Amniotic stem cell (primary cell): ENCODE measurements around the gene WTAP.
"Not testable (repeated sequence)": the region's sequence is repeated elsewhere in the genome, so short reads cannot be mapped to it uniquely, and the experiment has no call there.

Experiments
- DNase-seq: peaks from one replicate; lab custom pipeline; 2025; lab: John Stamatoyannopoulos, UW

WTAP gene

GRCh38 chr6:159762681-159763293 is 35.5 kb downstream of the WTAP start:
- DNase-seq: no peak

- DNase-seq: no peak
Measured at GRCh38 chr6:159766906-159767305, 39.6 kb downstream of the WTAP start.

DNA sequence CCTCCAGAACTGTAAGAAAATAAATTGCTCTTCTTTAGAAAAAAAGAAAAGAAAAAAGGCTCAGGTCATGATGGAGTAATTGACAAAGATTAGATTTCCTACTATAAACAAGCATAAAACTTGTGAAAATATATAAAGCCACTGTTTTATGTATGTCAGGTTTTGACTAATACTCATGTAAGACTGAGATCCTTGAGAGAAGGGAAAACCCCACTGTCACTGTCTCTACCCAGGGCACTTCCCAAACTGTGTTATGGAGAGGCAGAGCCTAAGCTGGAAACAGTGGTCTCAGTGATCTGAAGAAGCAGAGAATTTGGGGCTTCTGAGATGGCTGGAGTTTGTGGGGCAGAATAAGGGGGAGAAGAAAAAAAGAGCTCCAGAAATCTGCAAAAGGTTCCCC is 42.2 kb downstream of the WTAP start:
- DNase-seq: no peak

DNA sequence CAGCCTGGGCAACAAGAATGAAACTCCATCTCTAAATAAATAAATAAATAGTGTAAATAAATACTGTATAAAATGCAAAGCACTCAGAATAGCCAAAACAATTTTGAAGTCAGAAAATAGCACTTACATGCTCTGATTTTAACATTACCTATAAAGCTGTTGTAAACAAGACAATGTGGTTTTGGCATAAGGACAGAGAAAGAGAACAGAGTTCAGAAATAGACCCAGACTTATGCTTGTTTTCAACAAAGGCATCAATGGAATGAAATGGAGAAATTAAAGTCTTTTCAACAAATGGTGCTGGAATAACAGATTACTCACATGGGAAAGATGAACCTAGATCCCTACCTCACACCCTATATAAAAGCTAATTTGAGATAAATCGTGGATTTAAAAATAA is 44.9 kb downstream of the WTAP start:
- no peak for DNase-seq

DNA sequence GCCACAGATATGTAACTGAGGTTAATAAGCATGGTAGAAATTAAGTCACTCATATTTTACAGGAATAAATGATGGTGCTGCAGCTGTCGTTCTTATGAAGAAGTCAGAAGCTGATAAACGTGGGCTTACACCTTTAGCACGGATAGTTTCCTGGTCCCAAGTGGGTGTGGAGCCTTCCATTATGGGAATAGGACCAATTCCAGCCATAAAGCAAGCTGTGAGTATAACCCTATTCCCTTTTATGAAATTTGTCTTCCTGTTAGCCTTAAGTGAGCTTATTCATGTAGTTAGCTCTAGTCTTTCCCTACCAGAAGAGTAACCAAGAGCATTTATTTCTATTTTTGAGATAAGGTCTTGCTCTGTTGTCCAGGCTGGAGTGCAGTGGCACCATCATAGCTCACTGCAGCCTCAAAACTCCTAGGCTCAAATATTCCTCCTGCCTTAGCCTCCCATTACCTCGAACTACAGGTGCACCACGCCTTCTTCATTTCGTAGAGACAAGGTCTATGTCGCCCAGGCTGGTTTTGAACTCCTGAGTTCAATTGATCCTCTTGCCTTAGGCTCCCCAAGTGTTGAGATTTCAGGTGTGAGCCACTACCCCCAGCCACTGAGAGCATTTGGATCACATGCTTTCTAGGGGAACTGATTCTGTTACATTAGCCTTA is 50.1 kb downstream of the WTAP start:
- no peak for DNase-seq

GRCh38 chr6:159778131-159778530 is 50.8 kb downstream of the WTAP start:
- no peak for DNase-seq

DNA sequence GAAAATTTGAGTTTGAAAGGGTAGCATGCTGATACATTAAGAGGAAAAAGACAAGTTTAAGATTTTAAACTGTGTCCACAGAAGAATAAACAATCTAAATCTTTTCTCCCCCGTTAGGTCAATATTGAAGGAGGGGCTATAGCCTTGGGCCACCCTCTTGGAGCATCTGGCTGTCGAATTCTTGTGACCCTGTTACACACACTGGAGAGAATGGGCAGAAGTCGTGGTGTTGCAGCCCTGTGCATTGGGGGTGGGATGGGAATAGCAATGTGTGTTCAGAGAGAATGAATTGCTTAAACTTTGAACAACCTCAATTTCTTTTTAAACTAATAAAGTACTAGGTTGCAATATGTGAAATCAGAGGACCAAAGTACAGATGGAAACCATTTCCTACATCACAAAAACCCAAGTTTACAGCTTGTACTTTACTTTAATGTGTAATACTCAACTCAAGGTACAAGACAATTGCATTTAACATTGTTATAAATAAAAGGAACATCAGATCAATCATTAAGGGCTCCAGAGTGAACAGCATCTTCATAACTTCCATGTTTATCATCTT is 51.3 kb downstream of the WTAP start:
- no peak for DNase-seq

DNA sequence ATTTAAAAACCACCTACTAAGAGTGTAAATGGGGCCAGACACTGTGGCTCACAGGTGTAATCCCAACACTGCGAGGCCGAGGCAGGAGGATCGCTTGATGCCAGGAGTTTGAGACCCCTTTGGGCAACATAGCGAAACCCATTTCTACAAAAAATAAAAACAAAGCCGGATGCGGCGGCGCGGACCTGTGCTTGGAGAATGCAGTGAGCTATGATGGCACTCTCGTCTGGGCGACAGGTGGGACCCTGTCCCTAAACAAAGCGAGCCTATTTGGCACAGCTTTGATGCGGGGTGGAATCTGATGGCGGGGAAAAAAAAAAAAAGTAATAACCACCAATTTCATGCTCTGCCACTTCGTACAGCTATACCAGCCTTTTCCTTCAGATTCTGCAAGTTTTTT is 61.0 kb downstream of the WTAP start:
- DNase-seq: no peak

DNA sequence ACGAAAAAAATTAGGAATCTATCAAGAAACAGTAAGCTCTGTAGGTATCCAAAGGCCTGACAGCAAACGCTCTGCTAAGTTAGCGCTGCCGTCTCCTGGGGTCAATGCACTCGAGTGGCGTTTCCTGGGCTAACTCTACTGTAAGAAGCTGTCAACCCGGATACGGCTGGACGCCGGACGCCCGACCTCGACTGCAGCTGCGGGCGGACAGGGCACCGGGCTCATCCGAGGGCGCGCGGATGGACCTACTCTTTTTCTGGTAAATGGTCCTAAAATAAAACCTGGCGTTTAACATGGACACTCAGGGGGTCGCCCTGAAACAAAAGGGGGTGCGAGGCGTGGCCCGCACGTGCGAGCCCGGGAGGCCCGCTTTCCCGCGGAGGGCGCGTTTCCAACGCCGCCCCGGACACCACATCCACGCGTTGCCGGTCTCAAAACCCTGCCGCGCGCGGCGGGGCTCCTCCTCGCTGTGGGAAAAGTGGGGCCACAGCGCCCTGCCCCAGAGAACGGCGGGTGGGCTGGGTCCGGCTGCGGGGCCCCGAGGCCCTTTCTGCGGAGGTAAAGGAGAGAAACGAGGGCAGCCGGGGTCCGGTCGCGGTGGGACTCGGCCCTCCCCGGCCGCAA is 61.6 kb downstream of the WTAP start:
- DNase-seq: no peak

DNA sequence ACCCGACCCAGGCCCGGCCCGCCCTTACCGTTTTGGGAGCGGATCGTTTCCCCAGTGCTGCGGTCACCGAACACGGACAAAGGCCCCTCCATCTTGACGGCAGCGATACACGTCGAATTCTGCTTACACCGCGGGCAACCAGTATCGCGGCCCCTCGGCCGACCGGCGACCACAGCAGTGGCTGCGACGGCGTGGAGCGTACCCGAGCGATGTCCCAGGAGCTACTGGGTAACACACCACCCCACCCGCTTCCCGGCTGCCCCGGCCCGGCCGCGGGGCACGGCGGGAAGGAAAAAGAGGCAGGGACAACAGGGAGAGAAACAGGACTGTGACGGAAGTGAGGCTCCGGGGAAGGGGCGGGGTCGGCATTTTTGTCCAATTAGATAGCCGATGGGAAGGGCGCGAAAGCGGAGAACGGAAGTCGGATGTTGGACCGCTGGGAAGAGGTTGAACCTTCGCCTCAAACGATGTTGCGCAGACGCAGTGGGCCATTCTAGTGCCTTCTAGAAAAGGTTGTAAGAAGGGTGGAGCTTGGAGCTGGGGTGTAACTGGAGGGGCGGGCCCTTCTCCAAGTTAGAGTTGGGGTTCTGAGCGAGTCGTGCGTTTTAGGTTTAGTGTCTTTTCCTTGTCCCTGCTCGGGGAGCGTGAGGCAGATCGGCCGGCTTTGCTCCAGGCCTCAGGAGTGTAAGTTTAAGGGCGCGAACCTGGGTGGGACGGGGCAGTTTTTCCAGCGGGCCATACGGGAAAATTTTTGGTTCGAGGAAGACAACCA is 62.3 kb downstream of the WTAP start, which contains the start of gene TCP1:
TCP1 (minus strand) TSS at position 226 of the 772 bp plus-strand sequence; CDS start at position 92, 134 bp downstream.
- peak; percentile 98 for DNase-seq

- peak; percentile 89 for DNase-seq
Measured at GRCh38 chr6:159790149-159790955, 63.0 kb downstream of the WTAP start, which contains the start of gene MRPL18. Gene MRPL18 (plus strand): TSS chr6:159790467. CDS start chr6:159790588, 121 bp downstream.

DNA sequence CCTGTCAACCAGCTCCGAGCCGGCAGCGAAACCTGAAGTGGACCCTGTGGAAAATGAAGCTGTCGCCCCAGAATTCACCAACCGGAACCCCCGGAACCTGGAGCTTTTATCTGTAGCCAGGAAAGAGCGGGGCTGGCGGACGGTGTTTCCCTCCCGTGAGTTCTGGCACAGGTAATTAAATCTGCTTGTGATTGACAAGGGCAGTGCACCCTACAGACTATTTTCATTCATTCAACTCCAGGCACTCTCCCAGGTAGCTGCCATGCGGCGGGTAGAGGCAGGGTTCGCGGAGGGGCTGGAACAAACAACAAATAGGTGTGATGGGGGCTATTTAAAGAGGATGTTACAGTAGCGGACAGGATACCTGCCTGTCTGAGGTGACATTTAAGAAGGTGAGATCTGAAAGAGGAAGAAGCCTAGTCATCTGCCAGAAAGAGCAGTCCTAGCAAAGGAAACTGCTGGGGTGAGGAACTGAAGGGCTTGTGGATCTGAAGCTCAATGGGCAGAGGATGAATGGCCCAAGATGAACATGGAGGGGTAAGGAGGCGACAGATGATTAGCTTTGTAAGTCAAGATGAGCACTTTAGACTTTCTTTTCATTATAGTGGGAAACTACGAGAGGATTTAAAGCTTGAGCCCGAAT is 63.8 kb downstream of the WTAP start:
- DNase-seq: no peak

GRCh38 chr6:159794976-159795375 is 67.7 kb downstream of the WTAP start:
- DNase-seq: not testable (repeated sequence)

GRCh38 chr6:159797554-159797953 is 70.2 kb downstream of the WTAP start:
- DNase-seq: no peak

DNA sequence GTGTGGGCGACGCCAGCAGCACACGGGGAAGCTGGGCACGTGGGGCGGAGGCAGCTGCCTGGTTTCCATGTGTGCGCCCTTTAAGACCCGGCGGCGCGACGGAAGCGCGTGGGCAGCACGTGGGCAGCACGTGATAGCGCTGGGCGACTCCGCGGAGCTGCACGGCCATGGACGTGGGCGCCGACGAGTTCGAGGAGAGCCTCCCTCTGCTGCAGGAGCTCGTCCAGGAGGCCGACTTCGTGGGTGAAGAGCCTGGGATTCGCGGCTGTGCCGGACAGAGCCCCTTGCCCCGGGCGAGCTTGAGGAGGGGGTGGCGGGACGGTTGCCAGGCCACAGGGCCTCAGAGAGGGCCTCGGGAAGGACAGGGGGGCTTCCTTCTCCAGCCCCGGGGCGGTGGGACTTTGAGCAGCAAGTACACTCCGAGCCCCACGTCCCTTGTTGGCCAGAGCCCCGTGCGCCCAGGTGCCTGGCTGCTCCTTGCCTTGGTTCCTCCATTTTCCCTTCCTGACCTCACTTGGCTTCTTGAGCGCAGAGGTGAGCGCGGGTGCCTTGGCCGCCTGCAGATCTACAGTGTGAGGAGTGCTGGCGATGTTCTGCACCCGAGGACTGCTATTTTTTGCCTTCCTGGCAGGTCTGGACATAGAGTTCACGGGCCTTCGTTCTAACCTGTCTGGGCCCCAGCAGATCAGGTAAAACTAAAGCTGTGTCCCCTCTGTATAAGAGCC is 73.0 kb downstream of the WTAP start, which contains the start of gene PNLDC1:
PNLDC1 (plus strand) TSS at position 136 of the 725 bp plus-strand sequence; CDS start at position 168, 32 bp downstream.
- DNase-seq: no peak

DNA sequence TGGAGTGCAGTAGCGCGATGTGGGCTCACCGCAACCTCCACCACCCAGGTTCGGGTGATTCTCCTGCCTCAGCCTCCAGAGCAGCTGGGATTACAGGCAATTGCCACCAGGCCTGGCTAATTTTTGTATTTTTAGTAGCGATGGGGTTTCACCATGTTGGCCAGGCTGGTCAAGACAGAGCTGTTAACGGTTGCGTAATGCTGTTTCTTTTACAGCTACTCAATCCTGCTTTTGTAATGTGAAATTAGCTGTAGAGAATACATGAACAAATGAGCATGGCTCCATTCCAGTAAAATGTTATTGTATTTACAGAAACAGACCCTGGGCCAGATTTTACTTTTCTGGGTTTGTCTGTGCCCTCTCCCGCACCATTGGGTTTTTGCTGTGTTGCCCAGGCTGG is 74.6 kb downstream of the WTAP start:
- no peak for DNase-seq

DNA sequence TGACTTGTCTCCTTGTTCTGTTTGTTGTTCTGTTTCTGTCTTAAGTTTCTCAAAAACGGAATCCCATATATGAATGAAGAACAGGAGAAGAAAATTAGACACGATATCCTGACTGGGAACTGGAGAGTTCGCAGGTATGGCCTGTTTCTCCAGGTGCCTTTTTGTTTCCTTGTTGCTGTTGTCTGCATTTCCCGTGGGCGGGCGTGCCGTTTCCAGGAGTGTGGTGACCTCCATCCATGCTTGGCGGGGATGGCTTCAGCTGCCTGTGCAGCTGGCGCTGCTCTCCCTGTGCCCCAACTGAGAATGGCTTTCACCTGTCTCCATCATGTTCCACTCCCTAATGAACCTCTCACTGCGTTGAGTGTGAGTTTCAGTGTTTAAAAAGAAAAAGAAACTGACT is 77.2 kb downstream of the WTAP start:
- DNase-seq: no peak

GRCh38 chr6:159805440-159806020 is 78.2 kb downstream of the WTAP start:
- DNase-seq: no peak
